NCI-H2196 treated with DMSO at 0.1 percent for 48 hours (cell line): ENCODE results near the gene MAP1B.

Source experiments
- DNase-seq: peaks from one replicate; lab custom pipeline; 2025; ENCODE audit not compliant: unreplicated experiment; lab: John Stamatoyannopoulos, UW

MAP1B gene

DNA sequence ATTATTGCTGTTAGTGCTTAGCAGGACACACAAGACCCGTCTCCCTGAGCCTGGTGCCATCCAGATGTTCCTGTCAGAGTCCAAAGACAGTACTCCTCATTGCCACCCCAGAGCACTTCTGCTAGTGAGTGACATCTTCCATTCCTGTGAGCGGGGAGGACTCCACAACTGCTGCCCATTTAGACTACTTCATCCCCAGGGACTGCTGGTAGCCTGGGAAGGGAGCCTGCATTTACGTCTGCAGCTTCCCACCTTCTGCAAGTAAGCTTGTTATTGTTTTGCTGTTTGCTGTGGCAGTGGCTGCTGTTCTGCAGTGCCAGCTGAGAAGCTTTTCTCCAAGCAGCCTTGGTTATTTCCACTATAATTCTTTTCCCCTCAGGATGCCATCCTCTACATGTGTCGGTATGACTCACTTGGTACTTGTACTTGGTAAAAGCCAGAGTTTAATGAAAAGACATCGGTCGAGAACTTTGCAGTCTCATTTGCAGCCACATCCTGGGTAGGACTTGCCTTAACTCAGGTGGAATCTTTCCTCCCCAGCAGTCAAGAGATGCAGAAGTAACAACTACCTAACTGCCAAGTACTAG lies 10.6 kb upstream of the MAP1B start:
- no peak for DNase-seq

DNA sequence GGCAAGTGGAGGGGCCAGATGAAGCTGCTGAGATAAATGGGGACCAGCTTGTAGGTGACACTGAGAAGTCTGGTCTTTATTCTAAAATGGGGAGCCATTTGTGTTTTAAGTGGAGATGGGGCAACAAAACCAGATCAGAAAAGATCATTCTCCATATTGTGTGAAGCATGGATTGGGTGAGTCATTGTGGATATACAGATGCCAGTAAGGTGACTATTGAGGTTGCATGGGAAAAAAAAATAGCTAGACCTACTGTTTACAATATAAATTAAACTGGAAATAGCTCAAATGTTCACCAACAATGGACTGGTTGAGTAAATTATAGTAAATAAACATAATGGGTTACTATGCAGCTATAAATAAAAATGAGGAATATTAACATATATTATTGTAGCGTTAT lies 5.4 kb upstream of the MAP1B start:
- no peak for DNase-seq

DNA sequence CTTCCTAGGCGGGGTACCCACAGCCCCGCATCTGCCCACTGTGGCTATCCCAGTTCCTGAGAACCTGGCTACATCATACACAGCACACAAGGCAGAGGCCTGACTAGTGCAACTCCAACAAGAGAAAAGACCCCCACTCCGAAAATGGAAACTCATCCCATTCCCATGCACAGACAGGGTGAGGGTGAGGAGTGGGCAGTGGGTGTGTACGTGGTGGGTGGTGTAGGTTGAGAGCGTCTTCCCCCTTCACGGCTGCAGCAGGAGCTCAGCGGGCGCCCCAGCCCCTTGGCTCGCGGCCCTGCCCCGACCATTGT lies 501 bp upstream of the MAP1B start:
- DNase-seq: no peak

DNA sequence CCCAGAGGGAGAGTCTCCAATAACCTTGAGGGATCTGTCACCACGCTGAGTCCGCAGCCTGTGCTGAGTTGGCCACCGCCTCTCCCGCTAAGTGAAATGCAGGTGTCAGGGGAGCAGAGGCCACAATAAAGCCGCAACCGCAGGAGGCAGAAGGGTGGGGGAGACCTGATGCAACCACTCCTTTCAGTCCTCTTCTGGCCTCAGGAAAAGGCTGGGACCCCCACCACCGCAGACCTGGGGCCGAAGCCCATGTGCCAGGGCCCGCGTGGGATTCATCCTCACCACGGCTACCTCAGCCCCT lies 576 bp downstream of the MAP1B start:
- no peak for DNase-seq

DNA sequence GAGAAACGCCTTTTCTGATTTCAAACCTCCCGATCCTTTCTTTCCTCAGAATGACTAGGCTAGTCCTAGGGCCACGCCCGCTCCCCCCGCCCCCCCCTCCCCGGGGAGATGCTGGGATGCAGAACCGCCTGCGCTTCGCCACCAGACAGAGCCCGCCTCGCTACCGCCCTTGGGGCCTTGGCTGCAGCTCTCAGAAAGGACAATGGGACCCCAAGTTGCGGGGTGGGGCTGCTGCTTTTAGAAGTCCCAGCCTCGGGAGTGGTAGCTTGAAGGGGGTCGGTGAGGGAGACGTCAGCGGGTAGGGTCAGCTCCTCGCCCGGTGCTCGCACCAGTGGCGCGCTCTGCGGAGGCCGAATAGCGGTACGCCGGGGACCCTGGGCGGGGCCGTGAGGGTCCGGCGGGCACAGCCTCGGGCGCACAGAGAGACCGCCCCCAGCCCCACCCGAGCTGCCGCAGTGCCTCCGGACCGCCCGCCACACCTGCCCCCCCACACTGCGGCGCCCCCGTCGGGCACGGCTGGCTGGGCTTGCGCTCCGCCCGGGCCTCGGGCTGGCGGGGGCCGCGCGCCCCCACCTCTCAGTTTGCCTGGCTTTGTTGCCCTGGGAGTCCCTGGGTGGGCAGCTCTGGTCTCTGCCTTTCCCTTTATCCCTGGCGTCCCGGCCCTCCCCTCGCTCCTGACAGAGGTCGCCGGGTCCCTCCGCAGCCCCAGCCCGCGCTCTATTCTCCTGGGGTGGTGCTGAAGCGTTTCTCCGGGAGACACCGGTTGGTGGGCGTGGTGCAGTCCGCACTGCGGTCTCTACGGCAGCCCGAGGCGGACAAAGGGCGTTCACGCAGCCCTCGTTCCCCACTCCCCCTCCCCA lies 1.2 kb downstream of the MAP1B start:
- no peak for DNase-seq

DNA sequence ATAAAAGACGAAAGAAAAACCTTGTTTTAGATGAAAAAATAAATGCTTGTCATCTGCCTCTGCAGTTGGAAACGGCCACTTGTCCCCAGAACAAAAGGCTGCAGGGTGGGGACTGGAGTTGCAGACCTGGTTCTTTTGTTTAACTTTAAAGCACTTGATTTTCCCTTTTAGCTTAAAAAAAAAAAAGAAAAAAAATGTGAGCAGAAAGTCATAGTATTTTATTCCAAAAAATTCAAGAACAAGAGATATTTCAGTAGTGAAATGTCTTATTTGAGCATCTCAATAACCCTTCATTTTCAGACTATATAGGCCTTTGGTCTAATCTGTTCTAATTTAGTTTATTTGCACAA lies 1.8 kb downstream of the MAP1B start:
- DNase-seq: no peak

DNA sequence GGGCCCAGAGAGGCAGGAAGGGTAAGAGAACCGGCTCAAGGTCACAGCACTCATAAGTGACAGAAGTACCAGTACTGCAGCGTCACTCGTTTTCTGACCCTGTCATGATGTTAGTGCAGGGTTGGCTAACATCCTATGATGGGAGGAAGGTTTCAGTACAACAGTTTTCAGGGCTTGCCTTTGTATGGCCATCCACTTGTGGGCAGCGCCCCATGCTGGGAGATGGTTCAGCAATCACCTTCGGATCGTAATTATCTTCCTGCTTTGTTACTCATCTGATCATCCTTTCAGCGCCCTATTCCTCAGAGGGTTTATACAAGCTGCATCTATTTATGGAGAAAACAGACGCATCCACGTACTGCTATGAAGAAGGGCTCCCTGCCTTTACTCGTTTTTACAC lies 2.4 kb downstream of the MAP1B start:
- DNase-seq: no peak

DNA sequence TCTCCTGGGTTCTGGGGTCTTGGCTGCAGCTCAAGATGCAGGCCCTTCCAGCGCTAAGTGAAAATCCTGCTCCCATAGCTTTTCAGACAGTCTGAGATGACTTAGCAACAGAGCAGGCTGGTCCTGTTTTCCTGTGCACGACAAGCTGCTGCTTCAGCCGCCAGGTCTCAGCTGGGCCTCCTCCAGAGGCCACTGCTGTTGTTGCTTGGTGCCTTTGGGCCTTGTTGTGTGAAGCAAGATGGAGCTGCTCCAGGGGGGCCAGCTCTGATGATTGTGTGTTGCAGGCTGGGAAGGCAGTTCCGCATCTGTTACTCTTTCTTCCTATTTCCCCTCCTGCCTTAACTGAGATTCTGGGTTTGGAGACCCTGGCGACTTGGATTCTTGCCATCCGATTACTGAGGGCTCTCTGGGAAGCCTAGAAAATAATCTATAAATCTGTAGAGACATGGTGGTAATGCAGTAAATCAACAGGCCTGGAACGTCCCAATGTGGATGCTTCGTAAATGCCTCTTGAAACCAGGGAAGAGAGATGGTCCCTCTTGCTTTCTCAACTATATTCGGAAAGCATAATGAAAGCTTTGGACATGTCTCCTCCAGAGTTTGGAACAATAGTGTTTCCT lies 3.2 kb downstream of the MAP1B start:
- DNase-seq: no peak

DNA sequence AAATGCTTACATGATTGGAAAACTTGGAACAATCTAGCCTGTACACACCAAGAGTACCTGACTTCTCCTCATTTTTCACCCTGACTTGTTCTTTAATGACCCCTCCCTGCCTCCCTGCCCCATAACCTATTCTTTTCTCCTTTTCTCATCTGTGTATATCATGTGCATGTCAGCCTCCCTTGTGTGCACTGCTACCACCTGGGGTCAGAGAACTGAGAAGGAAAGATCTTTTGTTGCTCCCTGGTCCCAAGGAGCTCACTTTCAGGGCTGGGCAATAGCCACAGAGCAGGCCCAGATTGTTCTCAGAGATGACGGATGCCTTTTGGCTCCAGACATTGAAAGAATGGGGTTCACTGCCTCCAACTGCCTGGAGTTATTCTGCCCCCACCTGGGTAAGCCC lies 5.1 kb downstream of the MAP1B start:
- DNase-seq: no peak

DNA sequence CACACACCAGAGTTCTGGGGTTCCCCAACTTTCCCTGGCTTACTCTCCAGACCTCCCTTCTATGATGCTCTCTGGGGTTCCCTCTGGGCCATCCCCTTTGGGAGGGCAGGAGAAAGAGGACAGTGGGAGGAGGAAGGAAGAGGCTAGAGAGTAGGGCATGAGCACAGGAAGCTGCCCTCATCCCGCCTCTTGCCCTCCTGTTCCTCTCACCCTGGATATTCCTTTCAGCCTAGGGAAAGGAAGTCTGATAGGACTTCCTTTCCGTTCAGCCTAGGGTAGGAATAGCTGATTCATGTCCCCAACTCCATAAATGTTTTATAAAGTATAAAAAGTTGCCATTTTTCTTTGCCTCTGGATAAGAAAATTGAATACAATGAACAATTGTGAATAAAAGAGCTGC lies 7.4 kb downstream of the MAP1B start:
- no peak for DNase-seq

DNA sequence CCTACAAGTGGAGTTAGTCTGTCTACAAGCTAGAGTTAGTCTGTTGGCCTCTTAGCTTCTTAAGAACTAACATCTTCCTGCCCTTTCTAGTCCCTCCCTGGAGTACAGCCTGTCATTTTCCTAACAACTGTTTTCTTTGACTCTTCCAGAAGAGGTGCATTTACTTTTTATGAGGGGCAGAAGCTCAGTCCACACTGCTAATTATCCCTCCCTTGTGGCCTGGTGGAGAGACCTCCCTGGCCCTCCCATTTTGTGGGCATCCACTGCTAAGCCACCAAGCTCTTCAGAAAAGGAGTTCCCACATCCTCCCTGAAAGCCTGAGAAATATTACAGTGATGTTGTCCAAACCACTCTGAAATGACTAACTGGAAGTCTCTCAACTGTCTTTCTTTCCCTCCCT lies 8.0 kb downstream of the MAP1B start:
- DNase-seq: no peak

DNA sequence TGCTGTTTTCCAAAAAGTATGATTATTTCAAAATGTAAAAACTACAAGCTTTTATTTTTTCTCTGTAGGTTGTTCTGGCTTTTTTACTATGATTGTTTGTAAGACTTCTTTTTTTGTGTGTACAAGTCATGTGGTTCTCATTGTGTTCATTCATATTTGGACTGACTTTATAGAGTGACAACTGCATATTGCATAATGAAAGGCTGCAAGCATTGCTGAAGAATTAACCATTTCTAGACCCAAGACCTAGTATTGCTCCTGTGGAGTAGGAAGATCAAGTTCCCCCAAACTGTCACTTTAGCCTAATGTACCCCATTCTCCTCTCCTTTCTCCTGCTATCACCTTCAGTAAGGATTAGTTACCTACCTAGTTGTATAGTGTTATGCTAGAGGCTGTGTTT lies 10.0 kb downstream of the MAP1B start:
- DNase-seq: no peak

DNA sequence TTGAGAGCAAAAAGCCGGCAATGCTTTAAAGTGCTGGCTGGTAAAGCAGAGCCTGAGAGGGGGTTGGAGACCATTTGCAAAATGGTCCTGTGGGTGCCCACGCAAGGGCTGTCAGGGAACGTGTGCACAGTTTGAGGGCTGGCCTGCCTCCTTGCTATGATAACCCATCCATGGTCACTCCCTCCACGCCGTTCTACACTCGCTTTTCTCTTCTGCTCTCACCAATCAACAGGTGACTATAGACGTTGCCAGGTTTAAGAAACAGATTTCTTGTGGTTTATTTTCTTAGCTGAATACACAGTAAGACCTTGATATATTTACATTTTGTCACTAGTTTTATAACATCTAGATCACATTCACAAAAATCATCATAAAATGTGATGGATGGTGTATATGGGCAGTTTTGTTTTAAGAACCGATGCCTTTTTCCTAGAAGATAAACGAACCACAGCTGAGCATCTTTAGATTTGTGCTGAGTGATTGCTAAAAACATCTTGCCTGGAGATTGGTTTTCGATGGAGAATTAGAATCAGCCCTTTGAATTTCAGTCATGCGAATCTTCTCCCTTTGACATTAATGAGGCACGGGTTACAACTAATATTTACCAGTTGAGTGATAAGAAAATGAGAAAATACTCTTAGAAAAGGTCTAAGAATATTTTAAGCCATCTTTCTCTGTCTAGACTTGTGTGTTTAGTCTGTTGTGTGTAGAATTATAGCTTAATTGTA lies 13.9 kb downstream of the MAP1B start:
- no peak for DNase-seq

DNA sequence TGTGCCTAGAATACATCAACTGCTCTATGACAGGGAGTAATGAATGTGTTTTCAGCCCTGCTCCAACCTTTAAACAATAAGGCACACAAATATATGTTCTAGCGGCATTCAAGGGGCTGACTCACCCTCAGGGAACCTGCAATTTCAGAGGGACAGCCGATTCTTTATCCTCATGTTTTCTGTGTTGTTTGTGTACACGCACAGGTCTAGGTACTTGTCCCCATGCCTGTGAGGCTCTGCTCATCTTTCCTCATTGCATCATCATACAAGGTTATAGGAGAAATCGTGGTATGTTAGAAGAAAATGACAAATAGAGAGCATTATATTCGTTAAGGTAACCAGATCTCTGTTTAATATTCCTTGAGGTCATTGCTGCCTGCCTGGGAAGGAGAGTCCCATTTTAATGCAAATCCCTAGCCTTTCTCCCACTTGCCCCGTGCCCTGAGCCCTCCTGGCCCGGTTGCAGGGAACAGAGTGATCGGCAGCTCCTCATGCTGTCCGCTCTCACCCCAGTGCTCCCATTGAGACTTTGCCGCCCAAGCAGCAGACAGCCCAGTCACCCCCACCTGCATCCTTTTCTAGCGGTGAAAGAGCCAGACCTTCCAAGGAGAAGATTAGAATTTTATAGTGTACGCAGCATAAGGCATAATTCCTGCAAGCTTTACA lies 14.6 kb downstream of the MAP1B start:
- DNase-seq: no peak

DNA sequence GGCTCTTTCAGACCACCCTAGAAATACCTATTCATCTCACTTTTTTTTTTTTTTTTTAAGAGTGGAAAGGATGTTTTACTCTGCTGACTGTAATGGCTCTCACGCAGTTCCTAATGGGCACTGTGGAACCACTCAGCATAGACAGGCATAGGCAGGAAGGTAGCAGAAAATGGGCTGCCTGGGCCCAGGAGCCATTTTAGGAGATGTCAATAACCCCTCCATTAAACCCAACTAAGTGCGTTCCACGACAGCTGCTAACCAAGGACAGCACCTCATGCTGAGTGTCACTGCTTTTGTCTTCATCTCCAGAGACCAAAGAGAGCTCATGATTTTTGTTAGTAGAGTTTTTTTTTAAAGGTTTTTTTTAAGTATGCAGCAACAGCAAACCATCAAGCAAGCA lies 15.3 kb downstream of the MAP1B start:
- DNase-seq: no peak

DNA sequence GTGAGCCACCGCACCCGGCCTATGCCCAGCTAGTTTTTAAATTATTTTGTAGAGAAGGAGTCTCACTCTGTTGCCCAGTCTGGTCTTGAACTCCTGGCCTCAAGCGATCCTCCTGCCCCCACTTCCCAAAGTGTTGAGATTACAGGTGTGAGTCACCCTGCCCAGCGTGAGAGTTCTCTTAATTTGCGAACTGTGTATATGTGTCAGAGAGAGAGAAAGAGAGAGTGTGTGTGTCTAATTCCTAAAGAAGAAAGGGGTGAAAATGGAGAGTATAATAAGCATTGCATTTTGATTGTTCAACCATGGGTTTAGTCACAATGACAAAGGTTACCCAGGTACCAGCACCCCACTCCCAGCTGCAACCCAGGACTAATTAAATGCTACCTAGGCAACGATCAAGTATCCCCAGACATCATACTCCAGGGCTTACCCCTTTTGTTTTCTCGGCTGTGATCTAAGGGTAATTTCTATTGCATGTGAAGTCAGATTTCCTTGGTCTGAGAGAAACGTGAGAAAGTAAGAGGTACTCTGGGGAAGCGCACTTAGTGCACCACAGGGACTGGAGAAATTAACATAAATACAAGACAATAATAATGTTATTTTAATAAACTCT lies 16.6 kb downstream of the MAP1B start:
- no peak for DNase-seq

DNA sequence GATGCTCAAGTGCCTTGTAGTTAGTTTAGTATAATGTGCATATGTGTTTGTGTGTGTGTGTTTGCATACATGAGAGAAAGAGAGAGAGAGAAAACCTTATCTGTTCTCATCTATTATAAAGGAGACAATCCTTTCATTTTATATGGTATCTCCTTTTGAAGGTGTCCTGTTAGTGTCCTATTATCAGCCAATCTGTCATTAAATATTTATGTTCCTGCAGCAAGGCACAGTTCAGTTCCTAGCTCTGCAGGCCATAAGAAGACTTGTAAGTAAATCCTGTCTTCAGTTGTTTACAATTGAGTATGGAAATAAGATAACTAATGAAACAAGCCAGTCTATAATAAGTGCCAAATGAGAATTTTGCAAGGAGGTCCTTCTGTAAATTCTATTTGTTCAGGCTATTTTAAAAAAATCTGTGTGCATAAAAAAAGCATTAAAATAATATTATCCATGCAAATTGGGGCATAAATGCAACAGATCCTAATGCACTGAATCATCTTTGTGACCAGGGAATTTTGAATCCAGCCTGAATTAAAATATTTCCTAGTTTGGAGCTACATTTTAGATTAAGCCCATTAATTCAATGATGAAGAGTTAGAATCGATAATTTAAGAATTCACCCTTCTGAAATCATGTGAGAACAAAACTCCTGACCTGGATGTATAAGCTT lies 18.1 kb downstream of the MAP1B start:
- no peak for DNase-seq

DNA sequence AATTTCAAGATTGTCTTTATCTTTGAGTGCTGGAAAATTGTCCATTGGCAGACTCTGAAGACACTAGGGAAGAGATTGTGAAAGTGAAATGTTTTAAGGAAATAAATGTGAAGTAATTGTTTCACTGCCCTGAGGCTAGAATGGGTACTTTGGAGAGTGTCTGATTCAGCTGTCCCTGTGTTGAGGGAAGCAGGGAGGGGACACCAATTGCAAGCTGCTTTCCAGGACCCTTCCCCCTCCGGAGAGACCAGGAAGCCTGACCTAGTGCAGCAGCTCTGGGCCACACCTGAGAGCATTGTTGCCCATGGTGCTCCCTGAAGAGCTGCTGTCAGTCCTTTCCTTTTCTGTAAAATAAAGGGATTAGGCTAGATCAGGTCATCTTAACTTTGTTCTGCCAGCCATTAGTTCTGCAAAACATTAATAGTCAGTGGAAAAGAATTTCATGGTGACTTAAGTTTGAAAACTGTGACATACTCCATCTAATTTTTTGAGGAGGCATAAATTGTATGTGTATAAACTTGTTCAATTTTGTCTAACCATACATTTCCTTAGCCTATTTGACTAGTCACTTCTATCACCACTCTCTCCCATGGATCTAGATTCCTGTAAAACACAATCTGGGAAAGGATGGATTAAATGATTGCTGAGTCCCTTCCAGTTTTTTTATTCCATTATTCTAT lies 18.8 kb downstream of the MAP1B start:
- no peak for DNase-seq

DNA sequence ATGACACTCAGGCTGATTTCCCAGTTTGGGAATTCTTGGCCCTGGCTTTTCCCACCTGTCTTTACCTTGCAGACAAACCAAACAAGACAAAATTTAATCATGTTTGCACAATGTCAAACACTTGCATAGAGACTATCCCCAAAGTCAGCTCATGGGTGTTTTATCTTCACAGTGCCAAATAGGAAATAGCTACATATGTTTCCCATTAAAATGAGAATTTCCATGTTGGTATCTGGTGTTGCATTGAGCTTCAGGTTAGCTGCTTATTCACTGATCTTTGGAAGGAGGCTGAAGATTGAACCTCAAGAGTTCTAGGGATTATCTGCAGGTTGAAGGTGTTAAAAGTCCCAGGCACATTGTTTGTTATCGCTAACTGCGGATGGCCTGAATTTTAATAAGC lies 19.5 kb downstream of the MAP1B start:
- DNase-seq: no peak

DNA sequence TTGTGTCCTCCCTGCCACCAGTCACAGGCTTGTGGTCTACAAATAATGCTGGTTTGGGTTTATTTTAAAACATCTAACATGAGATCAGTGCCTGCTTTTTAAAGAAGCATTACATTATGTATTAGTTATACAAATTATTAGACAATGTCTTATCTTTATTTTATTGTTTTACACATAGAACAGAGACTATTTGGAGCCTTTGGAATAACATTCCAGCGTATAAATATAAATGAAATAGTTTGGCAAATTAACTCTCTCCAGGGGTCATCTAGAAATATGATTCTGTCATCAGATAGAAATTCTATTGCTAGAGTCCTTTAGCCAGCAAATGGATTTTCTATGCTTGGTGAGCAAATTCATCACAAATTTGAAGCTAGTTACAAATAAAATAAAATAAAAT lies 22.4 kb downstream of the MAP1B start:
- no peak for DNase-seq
